ENCODE results near the gene TMEM191C. TPM values are rescaled to one million over a fixed set of nuclear protein-coding genes. Genes with fewer than 3 reads are reported as not detected.

The TMEM191C gene
- 0.29 and 0.71 TPM in 2 replicates for total RNA-seq

GRCh38 chr22:21467337-21468193 is at the start of gene TMEM191C:
Gene TMEM191C, plus strand, starts transcription at chr22:21467387. Its CDS starts 73 bp downstream, at chr22:21467460.

Other genes with a start within 250 kb of the TMEM191C start
- gene RIMBP3B, start 83.6 kb upstream of the TMEM191C start, total RNA-seq: not detected in 2 replicates
- gene HIC2, start 50.0 kb upstream of the TMEM191C start, total RNA-seq: 0.53 and 1.4 TPM in 2 replicates
- 0.18 TPM in 1 of 2 replicates, not detected in the other for gene RIMBP3C, start 84.1 kb downstream of the TMEM191C start, total RNA-seq
- 64.9 and 70.3 TPM in 2 replicates for gene UBE2L3, start 100.3 kb downstream of the TMEM191C start, total RNA-seq
- 37.2 and 43.5 TPM in 2 replicates for gene YDJC, start 162.6 kb downstream of the TMEM191C start, total RNA-seq
- not detected in 2 replicates for gene CCDC116, start 165.4 kb downstream of the TMEM191C start, total RNA-seq
- gene SDF2L1, start 174.9 kb downstream of the TMEM191C start, total RNA-seq: 45.6 and 51.2 TPM in 2 replicates
- 18.4 and 28.3 TPM in 2 replicates for gene PPIL2, start 198.6 kb downstream of the TMEM191C start, total RNA-seq